ENCODE measurements around the gene CARHSP1. TPM values are rescaled to one million over a fixed set of nuclear protein-coding genes. Genes with fewer than 3 reads are reported as not detected.
A peak's percentile ranks its signal among the peaks of the same experiment; 100 is the strongest.

The CARHSP1 gene
- total and polyA plus RNA-seq, 2 donors, result 86.7 to 100 TPM

GRCh38 chr16:8869212-8869987, 594 bp upstream of the CARHSP1 start:
- peak overlapping the region; percentile 12 to 61 for H3K27ac ChIP-seq (ENCODE audit: low read depth in 1 of 2, low read length in 1 of 2)
- 31% methylated on average over 37 of the region's 37 CpGs for WGBS
- peak in 4 of 9 donors; percentile 25 to 59 (median 28) for DNase-seq (ENCODE audit: low read depth in 6 of 9, low spot score in 9 of 9)
- peaks cover 23 to 47% of the 10 kb centered on the region in 2 donors for H3K4me1 ChIP-seq (ENCODE audit: control insufficient read depth in 2 of 2, insufficient read depth in 2 of 2, low read length in 2 of 2)
- H3K36me3 ChIP-seq (ENCODE audit: control insufficient read depth in 2 of 2, insufficient read depth in 2 of 2, low read length in 1 of 2), result peaks cover 0 to 3% of the 10 kb centered on the region in 2 donors
- peak overlapping the region; percentile 80 to 81 for H3K4me3 ChIP-seq (ENCODE audit: low read length in 2 of 2)
- no peaks in the 10 kb centered on the region for H3K27me3 ChIP-seq (ENCODE audit: control insufficient read depth in 2 of 2, insufficient read depth in 1 of 2, low read length in 1 of 2)
- H3K9me3 ChIP-seq (ENCODE audit: control insufficient read depth in 2 of 2, insufficient read depth in 1 of 2, low read length in 1 of 2), result no peaks in the 10 kb centered on the region

GRCh38 chr16:8867932-8868415, 832 bp downstream of the CARHSP1 start:
- H3K9me3 ChIP-seq (ENCODE audit: control insufficient read depth in 2 of 2, insufficient read depth in 1 of 2, low read length in 1 of 2), result no peaks in the 10 kb centered on the region
- H3K27ac ChIP-seq (ENCODE audit: low read depth in 1 of 2, low read length in 1 of 2), result peak overlapping the region; percentile 48 to 65
- peak overlapping the region; percentile 80 to 81 for H3K4me3 ChIP-seq (ENCODE audit: low read length in 2 of 2)
- peaks cover 2 to 13% of the 10 kb centered on the region in 2 donors for H3K36me3 ChIP-seq (ENCODE audit: control insufficient read depth in 2 of 2, insufficient read depth in 2 of 2, low read length in 1 of 2)
- DNase-seq (ENCODE audit: low read depth in 6 of 9, low spot score in 9 of 9), result peak in 7 of 9 donors; percentile 18 to 78 (median 45)
- under 1% methylated on average over 16 of the region's 16 CpGs for WGBS
- no peaks in the 10 kb centered on the region for H3K27me3 ChIP-seq (ENCODE audit: control insufficient read depth in 2 of 2, insufficient read depth in 1 of 2, low read length in 1 of 2)
- peaks cover 24 to 47% of the 10 kb centered on the region in 2 donors for H3K4me1 ChIP-seq (ENCODE audit: control insufficient read depth in 2 of 2, insufficient read depth in 2 of 2, low read length in 2 of 2)

- H3K27ac ChIP-seq (ENCODE audit: low read depth in 1 of 2, low read length in 1 of 2), result peak overlapping the region; percentile 48 to 65
- peaks cover 24 to 47% of the 10 kb centered on the region in 2 donors for H3K4me1 ChIP-seq (ENCODE audit: control insufficient read depth in 2 of 2, insufficient read depth in 2 of 2, low read length in 2 of 2)
- DNase-seq (ENCODE audit: low read depth in 6 of 9, low spot score in 9 of 9), result peak in 6 of 9 donors; percentile 12 to 59 (median 24)
- H3K36me3 ChIP-seq (ENCODE audit: control insufficient read depth in 2 of 2, insufficient read depth in 2 of 2, low read length in 1 of 2), result peaks cover 2 to 13% of the 10 kb centered on the region in 2 donors
- 6% methylated on average over 35 of the region's 35 CpGs for WGBS
- no peaks in the 10 kb centered on the region for H3K9me3 ChIP-seq (ENCODE audit: control insufficient read depth in 2 of 2, insufficient read depth in 1 of 2, low read length in 1 of 2)
- no peaks in the 10 kb centered on the region for H3K27me3 ChIP-seq (ENCODE audit: control insufficient read depth in 2 of 2, insufficient read depth in 1 of 2, low read length in 1 of 2)
- H3K4me3 ChIP-seq (ENCODE audit: low read length in 2 of 2), result peak overlapping the region; percentile 80 to 81
These were observed 1.4 kb downstream of the CARHSP1 start for GRCh38 chr16:8867216-8867931.

GRCh38 chr16:8866884-8867215, 2.0 kb downstream of the CARHSP1 start:
- Histone ChIP-seq H3K9me3 (ENCODE audit: control insufficient read depth in 2 of 2, insufficient read depth in 1 of 2, low read length in 1 of 2) (no peaks in the 10 kb centered on the region), H3K36me3 (ENCODE audit: control insufficient read depth in 2 of 2, insufficient read depth in 2 of 2, low read length in 1 of 2) (peaks cover 2 to 16% of the 10 kb centered on the region in 2 donors), H3K4me1 (ENCODE audit: control insufficient read depth in 2 of 2, insufficient read depth in 2 of 2, low read length in 2 of 2) (peaks cover 24 to 47% of the 10 kb centered on the region in 2 donors), H3K4me3 (ENCODE audit: low read length in 2 of 2) (peak overlapping the region; percentile 80 to 81), H3K27ac (ENCODE audit: low read depth in 1 of 2, low read length in 1 of 2) (no peak overlapping the region), H3K27me3 (ENCODE audit: control insufficient read depth in 2 of 2, insufficient read depth in 1 of 2, low read length in 1 of 2) (no peaks in the 10 kb centered on the region)
- no peak for DNase-seq (ENCODE audit: low read depth in 6 of 9, low spot score in 9 of 9)
- 58% methylated on average over 16 of the region's 16 CpGs for WGBS

DNA sequence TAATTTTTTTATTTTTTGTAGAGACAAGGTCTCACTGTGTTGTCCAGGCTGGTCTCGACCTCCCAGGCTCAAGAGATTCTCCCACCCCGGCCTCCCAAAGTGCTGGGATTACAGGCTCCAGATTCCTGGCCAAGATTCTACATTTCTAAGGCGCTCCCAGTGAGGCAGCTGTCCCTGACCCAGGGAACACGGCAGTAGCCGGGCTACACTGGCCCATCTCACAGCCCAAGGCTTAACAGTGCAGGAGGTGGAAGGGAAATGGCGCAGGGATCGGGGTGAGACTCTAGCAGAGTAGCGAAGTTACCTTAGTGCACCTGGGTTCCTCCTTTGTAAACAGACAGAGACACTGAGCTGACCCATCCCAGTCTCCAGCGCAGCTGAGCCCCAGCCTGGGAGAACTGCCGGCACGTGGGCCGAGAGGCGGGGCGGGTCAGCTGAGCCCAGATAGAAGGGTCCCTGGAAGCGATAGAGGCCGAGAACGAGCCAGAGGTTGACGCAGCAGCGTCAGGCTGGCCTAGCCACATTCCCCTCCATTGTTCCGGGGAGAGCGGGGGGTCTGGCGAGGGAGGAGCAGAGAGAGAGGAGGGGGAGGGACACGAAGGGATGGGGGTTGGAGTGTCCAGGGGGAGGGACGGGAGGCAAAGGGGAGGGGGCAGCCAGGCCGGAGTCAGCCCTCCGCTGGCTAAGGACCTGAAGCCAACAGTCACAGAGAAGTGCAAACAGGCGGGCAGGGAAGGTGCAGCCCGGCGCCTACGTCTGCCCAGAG, 2.5 kb downstream of the CARHSP1 start:
- H3K27ac ChIP-seq (ENCODE audit: low read depth in 1 of 2, low read length in 1 of 2), result peak overlapping the region in 1 of 2 donors; percentile 15
- peaks cover 21 to 42% of the 10 kb centered on the region in 2 donors for H3K4me1 ChIP-seq (ENCODE audit: control insufficient read depth in 2 of 2, insufficient read depth in 2 of 2, low read length in 2 of 2)
- no peaks in the 10 kb centered on the region for H3K27me3 ChIP-seq (ENCODE audit: control insufficient read depth in 2 of 2, insufficient read depth in 1 of 2, low read length in 1 of 2)
- peak overlapping the region; percentile 80 to 81 for H3K4me3 ChIP-seq (ENCODE audit: low read length in 2 of 2)
- H3K36me3 ChIP-seq (ENCODE audit: control insufficient read depth in 2 of 2, insufficient read depth in 2 of 2, low read length in 1 of 2), result peaks cover 2 to 16% of the 10 kb centered on the region in 2 donors
- no peak for DNase-seq (ENCODE audit: low read depth in 6 of 9, low spot score in 9 of 9)
- no peaks in the 10 kb centered on the region for H3K9me3 ChIP-seq (ENCODE audit: control insufficient read depth in 2 of 2, insufficient read depth in 1 of 2, low read length in 1 of 2)
- 87% methylated on average over 30 of the region's 30 CpGs for WGBS

DNA sequence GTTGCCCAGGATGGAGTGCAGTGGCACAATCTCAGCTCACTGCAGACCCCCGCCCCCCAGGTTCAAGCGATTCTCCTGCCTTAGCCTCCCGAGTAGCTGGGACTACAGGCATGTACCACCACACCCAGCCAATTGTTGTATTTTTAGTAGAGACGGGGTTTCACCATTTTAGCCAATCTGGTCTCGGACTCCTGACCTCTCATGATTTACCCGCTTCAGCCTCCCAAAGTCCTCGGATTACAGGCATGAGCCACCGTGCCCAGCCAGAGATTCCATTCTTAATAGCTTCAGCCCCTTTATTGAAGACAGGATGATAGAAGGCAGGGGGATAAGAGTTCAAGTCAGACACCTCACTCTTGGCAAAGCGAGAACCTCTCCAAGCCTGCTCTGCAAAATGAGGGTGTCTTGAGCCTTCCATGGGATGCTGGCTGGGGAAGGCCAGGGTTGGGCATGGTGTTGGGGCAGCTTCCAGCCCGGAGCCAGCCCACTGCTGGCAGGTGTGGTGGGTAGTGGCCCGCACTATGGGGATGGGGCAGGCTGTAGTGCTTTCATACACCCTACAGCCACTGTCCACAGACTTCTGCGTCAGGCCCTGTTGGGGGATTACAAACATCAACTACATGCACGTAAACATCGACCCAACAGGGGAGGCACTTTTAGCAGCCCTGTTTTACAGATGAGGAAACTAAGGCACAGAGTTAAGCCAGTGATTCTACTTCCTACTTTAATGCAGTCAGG, 3.5 kb downstream of the CARHSP1 start:
- Histone ChIP-seq H3K9me3 (ENCODE audit: control insufficient read depth in 2 of 2, insufficient read depth in 1 of 2, low read length in 1 of 2) (no peaks in the 10 kb centered on the region), H3K27me3 (ENCODE audit: control insufficient read depth in 2 of 2, insufficient read depth in 1 of 2, low read length in 1 of 2) (no peaks in the 10 kb centered on the region), H3K4me1 (ENCODE audit: control insufficient read depth in 2 of 2, insufficient read depth in 2 of 2, low read length in 2 of 2) (peaks cover 12 to 33% of the 10 kb centered on the region in 2 donors), H3K4me3 (ENCODE audit: low read length in 2 of 2) (no peak overlapping the region), H3K36me3 (ENCODE audit: control insufficient read depth in 2 of 2, insufficient read depth in 2 of 2, low read length in 1 of 2) (peaks cover 3 to 18% of the 10 kb centered on the region in 2 donors), H3K27ac (ENCODE audit: low read depth in 1 of 2, low read length in 1 of 2) (no peak overlapping the region)
- no peak for DNase-seq (ENCODE audit: low read depth in 6 of 9, low spot score in 9 of 9)
- 97% methylated on average over 14 of the region's 14 CpGs for WGBS

GRCh38 chr16:8864480-8865110, 4.2 kb downstream of the CARHSP1 start:
- no peak for DNase-seq (ENCODE audit: low read depth in 6 of 9, low spot score in 9 of 9)
- Histone ChIP-seq H3K27me3 (ENCODE audit: control insufficient read depth in 2 of 2, insufficient read depth in 1 of 2, low read length in 1 of 2) (no peaks in the 10 kb centered on the region), H3K4me1 (ENCODE audit: control insufficient read depth in 2 of 2, insufficient read depth in 2 of 2, low read length in 2 of 2) (peaks cover 12 to 30% of the 10 kb centered on the region in 2 donors), H3K36me3 (ENCODE audit: control insufficient read depth in 2 of 2, insufficient read depth in 2 of 2, low read length in 1 of 2) (peaks cover 7 to 25% of the 10 kb centered on the region in 2 donors), H3K27ac (ENCODE audit: low read depth in 1 of 2, low read length in 1 of 2) (peak overlapping the region in 1 of 2 donors; percentile 21), H3K9me3 (ENCODE audit: control insufficient read depth in 2 of 2, insufficient read depth in 1 of 2, low read length in 1 of 2) (no peaks in the 10 kb centered on the region), H3K4me3 (ENCODE audit: low read length in 2 of 2) (no peak overlapping the region)
- WGBS, result 87% methylated on average over 13 of the region's 13 CpGs
